Measurements from ENCODE around the gene SH3RF1.

Gene SH3RF1

DNA sequence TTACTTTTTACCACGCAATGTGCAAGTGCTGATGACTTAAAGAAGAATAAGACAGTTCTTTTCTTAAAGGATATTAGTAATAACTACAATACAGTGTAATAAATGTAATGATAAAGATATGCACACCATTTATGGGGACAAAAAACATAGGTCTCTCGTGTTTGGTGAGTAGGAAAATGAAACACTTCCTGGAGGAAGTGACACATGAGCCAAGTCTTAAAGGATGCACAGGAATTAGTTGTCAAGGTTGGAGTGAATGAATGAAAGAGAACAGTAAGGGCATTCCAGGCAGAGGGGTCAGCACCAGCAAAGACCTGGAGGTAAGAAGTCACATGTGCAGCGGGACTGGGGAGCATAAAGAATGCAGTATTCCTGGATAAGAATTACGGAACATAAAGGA, 112.7 kb downstream of the SH3RF1 start:
- DNase-seq, result no peak

DNA sequence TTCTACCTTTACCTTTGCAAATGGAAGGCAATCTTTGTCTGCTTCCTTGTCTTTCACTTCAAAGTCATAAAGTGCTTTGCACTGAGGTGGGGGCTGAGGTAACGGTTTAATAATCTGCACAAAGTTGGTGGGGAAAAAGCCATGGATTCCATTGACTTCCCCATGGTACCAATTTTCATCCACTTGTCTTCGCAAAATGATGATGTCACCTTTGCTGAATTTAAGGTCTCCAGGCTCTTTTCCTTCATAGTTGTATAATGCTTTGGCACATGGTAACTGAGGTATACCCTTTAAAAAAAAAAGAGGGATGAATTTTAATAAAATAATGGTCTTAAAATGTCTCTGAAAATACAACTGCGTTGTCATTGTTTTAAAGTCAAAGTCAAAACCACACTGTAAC, 114.4 kb downstream of the SH3RF1 start:
- no peak for DNase-seq

GRCh38 chr4:169154121-169154520, 116.6 kb downstream of the SH3RF1 start:
- DNase-seq, result no peak

- DNase-seq, result no peak
These were observed 117.2 kb downstream of the SH3RF1 start for GRCh38 chr4:169153481-169154087.

DNA sequence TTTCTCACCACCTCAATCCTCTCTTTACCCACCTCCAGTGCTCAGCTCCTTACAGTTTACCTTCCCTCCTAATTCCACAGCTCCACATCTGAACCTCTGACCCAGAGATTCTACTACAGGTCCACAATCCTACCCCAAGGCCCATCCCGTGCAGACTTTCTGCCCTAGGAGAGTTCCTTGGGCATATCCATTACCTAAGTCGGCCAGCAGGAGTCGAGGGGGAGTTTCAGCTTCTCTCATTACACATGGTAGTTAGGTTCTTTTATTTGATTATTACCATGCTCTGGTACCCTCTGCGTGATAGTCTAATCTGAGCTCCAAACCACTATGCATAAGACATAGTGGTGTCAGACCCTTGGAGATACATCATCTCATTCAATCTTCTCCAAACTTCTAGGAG, 117.9 kb downstream of the SH3RF1 start:
- DNase-seq, result no peak

GRCh38 chr4:169152098-169152497, 118.7 kb downstream of the SH3RF1 start:
- no peak for DNase-seq

DNA sequence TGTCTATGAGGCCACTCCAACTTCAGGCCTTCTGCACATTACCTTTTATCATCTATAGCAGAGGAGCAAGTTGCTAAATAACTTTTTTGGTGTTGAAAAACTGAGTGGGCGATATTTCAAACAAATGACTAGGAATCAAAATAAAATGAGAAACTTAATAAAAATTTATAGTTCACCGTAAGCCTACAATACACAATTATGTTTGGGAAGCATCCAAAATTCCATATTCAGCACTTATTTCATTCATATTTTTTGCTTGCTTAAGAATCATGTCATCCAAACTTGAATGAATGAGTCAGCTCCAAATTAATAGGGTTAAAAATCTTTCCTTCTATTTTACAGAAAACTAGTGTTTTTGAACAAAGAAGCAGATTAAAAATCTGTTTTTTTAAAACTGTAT, 119.1 kb downstream of the SH3RF1 start:
- no peak for DNase-seq

DNA sequence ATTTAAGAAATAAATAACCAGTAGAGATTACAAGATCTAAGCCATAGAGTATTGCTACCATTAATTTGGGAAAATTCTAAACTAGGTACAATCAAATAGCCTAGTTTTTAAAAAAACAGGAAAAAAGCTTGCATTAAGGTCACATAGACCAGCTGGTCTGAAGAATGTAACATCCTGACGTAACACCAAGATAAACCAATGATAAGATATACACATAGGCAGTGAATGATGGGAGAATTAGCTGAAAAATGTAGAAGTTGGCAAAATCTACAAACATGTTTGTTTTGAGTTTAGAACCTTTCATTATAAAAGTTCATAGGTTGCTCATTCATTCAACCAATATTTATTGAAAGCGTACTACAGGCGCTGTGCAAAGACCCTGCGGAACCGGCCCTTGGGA, 120.0 kb downstream of the SH3RF1 start:
- DNase-seq, result no peak

DNA sequence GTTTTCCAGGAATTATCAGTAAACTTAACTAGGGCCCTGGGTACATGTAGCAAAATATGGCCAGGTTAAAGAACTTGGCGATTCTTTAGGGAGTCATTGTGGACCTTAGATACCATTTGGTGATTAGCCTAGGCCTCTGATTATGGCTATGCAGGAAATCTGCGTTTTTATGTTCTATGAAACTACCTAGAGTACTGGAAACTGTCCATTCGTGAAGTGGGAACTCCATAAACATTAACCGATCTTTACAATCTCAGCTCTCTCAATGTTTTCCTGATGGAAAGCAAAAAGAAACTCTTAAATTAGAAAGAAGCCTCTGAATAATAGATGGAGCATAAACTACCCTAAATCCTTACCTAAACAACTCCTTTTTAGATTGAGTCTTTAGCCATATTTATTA, 121.9 kb downstream of the SH3RF1 start:
- DNase-seq, result no peak

DNA sequence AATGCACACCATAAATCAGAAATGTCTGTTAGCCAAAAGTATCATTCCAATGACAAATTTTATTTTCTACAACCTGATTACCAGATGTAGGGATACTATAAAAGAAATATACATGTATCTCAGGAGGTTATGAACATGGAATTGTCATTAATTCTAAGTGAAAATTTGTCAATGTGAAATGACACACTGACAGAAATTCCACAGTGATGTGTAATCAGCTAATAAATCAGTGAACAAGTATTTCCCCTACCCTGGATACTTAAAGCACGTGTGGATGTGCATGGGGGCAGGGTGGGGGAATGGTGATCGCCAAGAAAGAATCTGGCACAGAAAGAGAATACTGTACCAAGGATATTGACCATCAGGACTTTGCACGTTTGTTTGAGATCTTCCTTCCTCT, 123.6 kb downstream of the SH3RF1 start:
- no peak for DNase-seq

DNA sequence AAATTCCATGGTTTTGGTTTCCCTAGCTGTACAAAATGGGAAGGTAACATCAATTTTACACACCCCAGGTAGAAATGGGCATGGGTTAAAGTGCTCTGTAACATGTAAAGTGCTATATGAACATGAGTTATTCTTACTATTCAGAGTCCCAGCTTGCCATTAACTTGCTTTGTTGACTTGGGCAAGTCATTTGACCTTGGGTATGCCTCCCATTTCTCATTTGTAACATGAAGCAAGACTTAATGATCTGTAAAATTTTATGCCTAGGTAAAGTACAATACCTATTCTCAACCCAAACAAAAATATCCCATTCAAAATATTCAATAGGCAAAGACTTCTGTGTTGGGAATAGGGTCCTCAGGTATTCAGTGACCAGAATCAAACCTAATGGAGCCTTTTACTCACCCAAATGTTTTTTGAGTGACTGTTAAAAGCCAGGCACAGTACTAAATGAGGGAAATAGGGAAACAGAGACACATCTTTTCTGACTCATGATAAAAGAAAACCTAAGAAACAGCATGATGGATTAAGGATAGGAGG, 126.6 kb downstream of the SH3RF1 start:
- no peak for DNase-seq

DNA sequence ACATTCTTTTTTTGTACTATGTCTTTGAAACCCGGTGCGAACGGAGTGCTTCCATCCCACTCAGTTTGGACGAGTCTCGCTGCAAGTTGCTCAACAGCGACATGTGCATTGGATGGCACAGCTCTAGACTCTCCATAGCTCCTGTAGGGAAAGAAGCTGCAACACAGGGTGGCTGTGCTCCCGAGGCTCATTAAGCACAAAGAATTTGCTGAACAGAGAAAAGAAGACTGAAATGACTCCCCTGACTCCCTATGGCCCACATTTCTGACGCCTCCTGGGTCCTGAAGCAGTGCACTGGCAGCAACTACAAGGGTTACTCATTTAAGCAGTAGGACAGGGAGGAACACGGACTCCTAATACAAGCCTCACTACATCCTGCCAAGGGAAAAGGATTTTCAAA, 127.4 kb downstream of the SH3RF1 start:
- no peak for DNase-seq

DNA sequence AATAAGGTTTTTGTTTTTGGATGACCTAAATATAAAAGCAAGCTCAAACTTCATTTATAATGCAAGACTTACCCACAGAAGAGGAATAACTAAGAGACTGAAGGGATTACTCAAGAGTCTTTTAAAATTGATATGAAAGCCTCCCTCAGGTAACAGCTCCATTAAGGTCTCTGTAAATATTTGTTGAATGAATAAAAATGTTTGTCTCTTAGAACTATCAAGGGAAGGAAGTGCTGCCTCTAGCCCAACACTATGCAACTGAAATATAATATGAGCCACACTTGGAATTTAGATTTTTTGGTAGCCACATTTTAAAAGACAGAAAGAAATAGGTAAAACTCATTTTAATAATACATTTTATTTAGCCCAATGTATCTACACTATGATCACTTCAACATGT, 127.8 kb downstream of the SH3RF1 start:
- DNase-seq, result no peak

- DNase-seq, result no peak
These were observed 128.4 kb downstream of the SH3RF1 start for GRCh38 chr4:169142391-169142790.

DNA sequence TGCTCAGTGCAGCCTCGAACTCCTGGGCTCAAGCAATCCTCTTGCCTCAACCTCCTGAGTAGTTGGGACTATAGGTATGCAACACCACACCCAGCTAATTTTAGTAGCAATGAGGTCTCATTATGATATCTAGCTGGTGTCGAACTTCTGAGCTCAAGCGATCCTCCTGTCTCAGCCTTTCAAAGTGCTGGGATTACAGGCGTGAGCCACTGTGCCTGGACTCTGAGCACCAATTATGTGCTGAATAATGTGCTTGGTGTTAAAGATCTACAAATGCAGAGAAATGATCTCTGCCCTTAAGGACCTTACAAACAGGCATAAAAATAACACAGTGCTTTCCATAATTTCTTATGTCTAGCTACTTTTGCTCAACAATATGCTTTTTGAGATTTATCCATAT, 131.7 kb downstream of the SH3RF1 start:
- no peak for DNase-seq

DNA sequence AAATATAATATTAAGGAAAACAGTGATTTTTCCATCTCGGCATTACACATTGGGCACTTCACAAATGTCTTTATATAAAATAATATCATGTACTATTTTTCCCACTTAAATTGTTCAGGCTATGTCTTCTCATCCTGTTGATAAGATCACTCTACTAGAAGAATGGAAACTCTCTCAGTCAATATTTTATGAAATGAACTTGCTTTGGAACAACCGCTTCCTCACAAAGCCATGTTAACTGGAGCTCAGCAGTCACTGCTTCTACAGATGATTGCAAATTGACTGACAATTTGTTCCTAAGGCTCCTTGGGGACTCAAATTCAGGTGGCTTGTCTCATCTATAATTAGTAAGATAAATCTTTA, 133.2 kb downstream of the SH3RF1 start:
- DNase-seq, result no peak

DNA sequence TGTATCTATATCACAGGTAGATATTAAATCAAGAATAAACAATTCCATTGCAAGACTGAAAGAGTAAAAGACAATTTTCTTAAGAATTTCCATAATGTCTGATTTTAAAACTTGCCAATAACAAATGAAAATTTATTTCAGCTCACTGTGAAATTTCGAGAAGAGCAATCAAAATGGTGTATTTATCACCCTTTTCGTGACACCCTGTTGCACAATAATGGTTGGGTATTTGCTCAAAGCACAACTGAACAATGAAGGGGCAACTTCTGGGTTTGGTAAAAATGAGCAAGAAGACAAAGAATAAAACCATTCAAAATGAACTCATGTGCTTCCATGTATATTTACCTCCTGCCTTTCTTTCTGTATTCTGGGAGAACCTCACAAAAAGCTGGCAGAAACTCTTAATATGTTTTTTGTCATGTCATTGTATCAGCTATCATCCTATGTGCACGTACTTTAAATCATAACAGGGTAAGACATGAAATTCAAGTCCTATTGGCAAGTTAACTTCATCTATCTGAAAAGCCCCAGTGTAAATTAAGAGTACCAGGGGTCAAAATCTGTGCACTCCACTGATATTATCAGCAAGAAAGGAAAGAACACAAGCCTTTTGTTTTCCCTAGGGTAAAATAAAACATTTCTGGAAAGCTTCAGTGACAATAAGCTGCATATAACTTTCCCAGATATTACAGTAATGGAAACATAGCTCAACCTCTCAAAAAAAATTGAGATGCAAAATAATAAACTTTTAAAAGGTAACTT, 133.8 kb downstream of the SH3RF1 start:
- no peak for DNase-seq

DNA sequence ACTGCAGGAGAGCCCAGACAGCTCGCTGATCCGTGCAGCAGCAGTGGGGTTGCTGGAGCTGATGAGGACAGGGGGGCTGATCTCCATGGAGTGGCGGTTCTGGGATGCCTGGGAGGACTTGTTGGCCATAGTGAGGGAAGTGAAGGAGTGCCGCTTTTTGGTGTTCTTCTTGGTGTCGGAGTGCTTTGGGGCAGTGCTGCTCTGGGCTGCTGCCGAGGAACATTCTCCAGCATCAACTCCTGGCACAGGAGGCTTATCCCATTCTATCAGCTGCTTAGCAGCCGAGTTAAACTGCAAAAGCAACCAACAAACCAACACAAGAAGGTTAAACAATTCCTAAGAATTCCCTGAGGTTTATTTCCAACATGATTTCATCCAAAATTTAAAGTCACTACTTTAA, 134.4 kb downstream of the SH3RF1 start:
- DNase-seq, result no peak

GRCh38 chr4:169135776-169136175, 135.0 kb downstream of the SH3RF1 start:
- DNase-seq, result no peak

GRCh38 chr4:169133932-169134331, 136.8 kb downstream of the SH3RF1 start:
- no peak for DNase-seq

GRCh38 chr4:169132561-169133305, 138.0 kb downstream of the SH3RF1 start:
- DNase-seq, result no peak

DNA sequence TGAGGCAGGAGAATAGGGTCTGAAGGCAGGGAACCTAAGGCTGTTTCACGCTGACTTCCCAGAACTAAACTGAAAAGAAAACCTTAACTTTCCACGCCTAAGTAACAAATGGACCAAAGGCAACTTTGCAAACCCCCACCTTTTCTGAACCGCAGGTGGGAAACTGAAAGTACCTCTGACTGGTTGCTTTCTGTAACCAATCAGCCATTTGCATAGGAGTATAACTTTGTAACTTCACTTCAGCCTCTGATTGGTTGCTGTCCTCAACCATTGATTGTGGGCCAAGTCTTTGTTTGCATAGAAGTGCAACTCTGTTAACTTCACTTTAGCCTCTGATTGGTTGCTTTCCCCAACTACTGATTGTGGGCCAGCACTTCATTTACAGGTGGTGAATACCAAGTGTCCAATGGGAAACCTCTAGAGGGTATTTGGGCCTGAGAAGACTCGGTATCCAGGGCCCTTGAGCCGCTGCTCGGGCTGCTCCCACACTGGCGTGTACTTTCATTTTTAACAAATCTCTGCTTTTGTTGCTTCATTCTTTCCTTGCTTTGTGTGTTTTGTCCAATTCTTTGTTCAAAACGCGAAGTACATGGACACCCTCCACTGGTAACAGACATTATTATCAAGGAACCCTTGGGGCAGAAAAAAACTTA, 139.1 kb downstream of the SH3RF1 start:
- no peak for DNase-seq

GRCh38 chr4:169128902-169129301, 141.9 kb downstream of the SH3RF1 start:
- no peak for DNase-seq

DNA sequence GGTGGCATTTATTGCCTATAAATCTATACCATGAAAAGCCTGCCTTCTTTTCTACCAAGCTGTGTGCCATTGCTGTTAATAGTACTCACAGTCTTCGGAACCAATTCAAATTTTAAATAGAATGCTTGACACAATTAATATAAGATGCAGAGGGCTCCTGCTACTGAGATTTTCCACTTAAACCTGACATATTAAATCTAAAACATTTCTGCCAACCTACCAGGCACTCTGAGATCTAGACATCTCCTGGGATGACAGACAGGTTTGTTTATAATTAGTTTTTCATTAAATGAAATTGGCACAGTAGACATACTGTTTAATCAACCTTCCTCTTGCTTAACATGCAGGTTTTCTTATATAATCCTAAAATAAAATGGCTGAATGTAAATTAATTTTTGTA, 143.4 kb downstream of the SH3RF1 start:
- DNase-seq, result no peak

Data from NCI-H2081 (cell line).